ENCODE measurements around the gene UXS1.

- TF ChIP-seq EZH2 (IDR thresholded peaks at IDR 0.05; ENCODE audit: insufficient read depth, poor library complexity, severe bottlenecking) = no peak
- no peak for TF ChIP-seq EZH2phosphoT487 (IDR thresholded peaks at IDR 0.05; ENCODE audit: insufficient read depth, low read depth)
These were observed 69.9 kb downstream of the UXS1 start for GRCh38 chr2:106124106-106124756.

Data from GM23248 (cell line).